H9 (cell line): ENCODE data around the gene RUNDC1. TPM values are rescaled to one million over a fixed set of nuclear protein-coding genes. Genes with fewer than 3 reads are reported as not detected.

Source experiments
- DNase-seq: peaks from one replicate; pipeline ENCODE4 v3.0.0-alpha.2; 2017
- H2AFZ ChIP-seq: one replicate; pipeline ENCODE4 v1.6.1; 2013; ENCODE audit warnings: mild to moderate bottlenecking, low read length, control low read depth, moderate library complexity
- H2AK5ac ChIP-seq: 2 replicates; pipeline ENCODE4 v1.6.1; 2013; ENCODE audit warnings: low read length, control low read depth, mixed read lengths; ENCODE audit not compliant: insufficient read length
- H2BK120ac ChIP-seq: one replicate; pipeline ENCODE4 v1.6.1; 2013; ENCODE audit warnings: low read depth, mild to moderate bottlenecking, low read length, control low read depth, inconsistent platforms; ENCODE audit not compliant: poor library complexity, severe bottlenecking
- H2BK12ac ChIP-seq: 2 replicates; pipeline ENCODE4 v1.6.1; 2013; ENCODE audit warnings: low read length, control low read depth, mixed read lengths, low read depth; ENCODE audit not compliant: insufficient read length
- H2BK15ac ChIP-seq: 2 replicates; pipeline ENCODE4 v1.6.1; 2013; ENCODE audit warnings: low read depth, low read length, control low read depth
- H2BK20ac ChIP-seq: one replicate; pipeline ENCODE4 v1.6.1; 2013; ENCODE audit warnings: low read depth, mild to moderate bottlenecking, low read length, control low read depth, inconsistent platforms; ENCODE audit not compliant: poor library complexity, severe bottlenecking
- H2BK5ac ChIP-seq: 2 replicates; pipeline ENCODE4 v1.6.1; 2013; ENCODE audit warnings: low read length, control low read depth, mixed read lengths; ENCODE audit not compliant: insufficient read length
- H3K14ac ChIP-seq: 2 replicates; pipeline ENCODE4 v1.6.1; 2013; ENCODE audit warnings: low read length, control low read depth; ENCODE audit not compliant: insufficient read depth
- H3K18ac ChIP-seq: 2 replicates; pipeline ENCODE4 v1.6.1; 2013; ENCODE audit warnings: low read depth, mild to moderate bottlenecking, mixed read lengths, low read length, control low read depth; ENCODE audit not compliant: insufficient read length
- H3K23ac ChIP-seq: 2 replicates; pipeline ENCODE4 v1.6.1; 2013; ENCODE audit warnings: low read length, control low read depth, mixed read lengths, low read depth; ENCODE audit not compliant: insufficient read length
- H3K23me2 ChIP-seq: 2 replicates; pipeline ENCODE4 v1.6.1; 2013; ENCODE audit warnings: low read depth, mild to moderate bottlenecking, mixed read lengths, low read length, control low read depth; ENCODE audit not compliant: insufficient read length, poor library complexity, severe bottlenecking
- H3K27ac ChIP-seq: 2 replicates; pipeline ENCODE4 v1.5.1; 2013; ENCODE audit warnings: low read length, control low read depth, mixed read lengths, low read depth; ENCODE audit not compliant: insufficient read length
- H3K27me3 ChIP-seq: 2 replicates; pipeline ENCODE4 v1.6.1; 2013; ENCODE audit warnings: low read length, control low read depth, inconsistent platforms; ENCODE audit not compliant: insufficient read depth
- H3K4ac ChIP-seq: 2 replicates; pipeline ENCODE4 v1.6.1; 2013; ENCODE audit warnings: low read depth, mild to moderate bottlenecking, control low read depth, inconsistent platforms, low read length, moderate library complexity
- H3K4me1 ChIP-seq: 2 replicates; pipeline ENCODE4 v1.6.1; 2013; ENCODE audit warnings: low read length, control low read depth, inconsistent platforms; ENCODE audit not compliant: insufficient read depth
- H3K4me2 ChIP-seq: 2 replicates; pipeline ENCODE4 v1.6.1; 2013; ENCODE audit warnings: low read length, control low read depth, mixed read lengths; ENCODE audit not compliant: insufficient read length, insufficient read depth
- H3K56ac ChIP-seq: 2 replicates; pipeline ENCODE4 v1.6.1; 2013; ENCODE audit warnings: low read depth, mild to moderate bottlenecking, mixed read lengths, low read length, control low read depth; ENCODE audit not compliant: insufficient read length
- H3K79me1 ChIP-seq: 2 replicates; pipeline ENCODE4 v1.6.1; 2013; ENCODE audit warnings: low read depth, mild to moderate bottlenecking, moderate library complexity, low read length, control low read depth, inconsistent platforms; ENCODE audit not compliant: insufficient read depth, poor library complexity, severe bottlenecking
- H3K79me2 ChIP-seq: 2 replicates; pipeline ENCODE4 v1.6.1; 2013; ENCODE audit warnings: low read length, control low read depth, inconsistent platforms; ENCODE audit not compliant: insufficient read depth
- H3K9ac ChIP-seq: 2 replicates; pipeline ENCODE4 v1.6.1; 2013; ENCODE audit warnings: low read length, control low read depth, mixed read lengths; ENCODE audit not compliant: insufficient read length; ENCODE audit errors: extremely low read depth
- H3K9me3 ChIP-seq: one replicate; pipeline ENCODE4 v1.6.1; 2013; ENCODE audit warnings: low read depth, low read length, inconsistent platforms; ENCODE audit not compliant: control insufficient read depth
- H3T11ph ChIP-seq: one replicate; pipeline ENCODE4 v1.6.1; 2013; ENCODE audit warnings: mild to moderate bottlenecking, low read length, control low read depth, inconsistent platforms
- H4K20me1 ChIP-seq: one replicate; pipeline ENCODE4 v1.6.1; 2013; ENCODE audit not compliant: control insufficient read depth, insufficient read length, insufficient read depth
- H4K5ac ChIP-seq: 2 replicates; pipeline ENCODE4 v1.6.1; 2013; ENCODE audit warnings: low read depth, mild to moderate bottlenecking, mixed read lengths, low read length, control low read depth; ENCODE audit not compliant: insufficient read length
- H4K8ac ChIP-seq: replicated peaks from 2 replicates; pipeline ENCODE4 v1.6.1; 2013; ENCODE audit warnings: low read length, control low read depth, mixed read lengths, low read depth; ENCODE audit not compliant: insufficient read length
- H4K91ac ChIP-seq: 2 replicates; pipeline ENCODE4 v1.6.1; 2013; ENCODE audit warnings: low read depth, mild to moderate bottlenecking, moderate library complexity, mixed read lengths, low read length, control low read depth; ENCODE audit not compliant: insufficient read length
- H3K27ac Mint-ChIP-seq, 3 experiments: 2 replicates in 2 of 3; 3 replicates in 1 of 3; pipeline ENCODE4 v1.8.0; 2020 to 2021; ENCODE audit warnings: mixed read lengths in 3 of 3, mild to moderate bottlenecking in 1 of 3, moderate library complexity in 1 of 3
- H3K27me3 Mint-ChIP-seq: 2 replicates; pipeline ENCODE4 v1.8.0; 2021; ENCODE audit warnings: low read depth, mild to moderate bottlenecking, moderate library complexity, mixed read lengths
- H3K36me3 Mint-ChIP-seq, 3 experiments: 2 replicates in 2 of 3; 3 replicates in 1 of 3; pipeline ENCODE4 v1.8.0; 2020 to 2021; ENCODE audit warnings: low read depth in 3 of 3, mixed read lengths in 3 of 3; ENCODE audit not compliant: insufficient read depth in 1 of 3
- H3K4me1 Mint-ChIP-seq, 2 experiments: 2 replicates each; pipeline ENCODE4 v1.8.0; 2020; ENCODE audit warnings: mixed read lengths in 2 of 2
- H3K4me3 Mint-ChIP-seq, 2 experiments: 2 replicates in 1 of 2; 3 replicates in 1 of 2; pipeline ENCODE4 v1.8.0; 2020 to 2021; ENCODE audit warnings: mild to moderate bottlenecking in 2 of 2, mixed read lengths in 2 of 2, moderate library complexity in 1 of 2
- H3K9me3 Mint-ChIP-seq, 2 experiments: 2 replicates in 1 of 2; 3 replicates in 1 of 2; pipeline ENCODE4 v1.8.0; 2020; ENCODE audit warnings: mild to moderate bottlenecking in 2 of 2, mixed read lengths in 2 of 2, moderate library complexity in 1 of 2
- WGBS: extraction: QIAGEN DNeasy Blood & Tissue Kit; methylation state at CpG from one replicate; pipeline ENCODE4 v1.1.7; 2013; ENCODE audit warnings: missing lambda C conversion rate, low lambda C conversion rate, mixed read lengths; ENCODE audit not compliant: insufficient read length; ENCODE audit errors: extremely low coverage; 5-methylcytosine and 5-hydroxymethylcytosine counted together
- total RNA-seq: library from RNA; stranded (reverse); gene quantifications from 2 replicates; pipeline ENCODE4 v1.2.1, GENCODE V29; 2021
- TF ChIP-seq, protein P1 (sequence below): fragments of 200-600 bp; sonication (generic); conservative IDR thresholded peaks from 3 replicates; pipeline ENCODE4 v1.8.0; 2021; ENCODE audit warnings: antibody characterized with exemption, mild to moderate bottlenecking

Gene RUNDC1
- total RNA-seq, 1 experiment from 2014 or later = 18.8 TPM

DNA sequence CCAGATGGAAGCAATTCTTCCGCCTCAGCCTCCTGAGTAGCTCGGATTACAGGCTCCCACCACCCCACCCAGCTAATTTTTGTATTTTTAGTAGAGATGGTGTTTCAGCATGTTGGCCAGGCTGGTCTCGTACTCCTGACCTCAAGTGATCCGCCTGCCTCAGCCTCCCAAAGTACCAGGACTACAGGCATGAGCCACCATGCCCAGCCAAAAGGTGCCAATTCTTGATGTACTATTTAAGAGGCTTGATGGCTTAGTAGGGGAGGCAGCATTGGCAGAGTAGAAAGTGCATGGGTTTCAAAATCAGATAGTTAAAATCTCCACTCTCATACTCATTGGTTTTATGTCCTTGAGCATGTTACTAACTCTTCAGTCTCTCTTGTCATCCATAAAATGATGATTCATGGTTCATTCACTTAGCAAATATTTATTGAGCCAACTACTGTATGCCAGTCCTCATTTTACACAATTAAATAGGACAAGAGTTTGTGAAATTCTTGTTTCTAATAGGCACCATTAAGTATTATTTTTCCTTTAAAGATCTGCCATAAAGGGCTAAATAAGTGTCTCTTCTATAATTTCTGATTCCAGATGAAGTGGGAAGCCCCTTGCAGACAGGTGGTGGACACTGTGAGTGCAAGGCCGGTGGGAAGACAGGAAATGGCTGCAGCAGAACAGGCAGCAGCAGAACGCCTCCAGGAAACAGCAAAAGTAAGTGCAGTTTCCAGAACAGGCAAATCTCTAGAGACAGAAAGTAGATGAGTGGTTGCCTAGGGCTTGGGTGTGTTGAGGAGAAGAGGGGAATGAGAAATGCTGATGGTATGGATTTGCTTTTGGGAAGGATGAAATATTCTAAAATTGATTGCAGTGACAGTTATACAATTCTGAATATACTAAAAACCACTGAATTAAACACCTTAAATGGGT lies 9.6 kb downstream of the RUNDC1 start:
- Histone ChIP-seq H3K79me2 (no peaks in the 10 kb centered on the region), H2BK12ac (no peak overlapping the region), H2AK5ac (no peak overlapping the region), H3K4me1 (no peaks in the 10 kb centered on the region), H3K18ac (no peak overlapping the region), H4K91ac (no peak overlapping the region), H3K27ac (no peak overlapping the region), H2BK20ac (no peak overlapping the region), H2BK5ac (no peak overlapping the region), H2AFZ (no peak overlapping the region), H3T11ph (no peak overlapping the region), H3K4me2 (no peak overlapping the region), H2BK15ac (no peak overlapping the region), H4K20me1 (peaks cover 2% of the 10 kb centered on the region), H3K9me3 (no peaks in the 10 kb centered on the region), H3K23ac (no peak overlapping the region), H2BK120ac (no peak overlapping the region), H4K8ac (no peak overlapping the region), H3K4ac (no peak overlapping the region), H4K5ac (no peak overlapping the region), H3K79me1 (no peaks in the 10 kb centered on the region), H3K23me2 (no peaks in the 10 kb centered on the region), H3K14ac (no peak overlapping the region), H3K9ac (no peak overlapping the region), H3K56ac (no peak overlapping the region), H3K27me3 (no peaks in the 10 kb centered on the region)
- Mint-ChIP-seq H3K27me3 (no peaks in the 10 kb centered on the region), H3K27ac (peak overlapping the region in 1 of 3 experiments; percentile 22; a peak in 1 of 7 replicates), H3K4me3 (no peak overlapping the region; a peak in 1 of 5 replicates), H3K9me3 (no peaks in the 10 kb centered on the region), H3K36me3 (peaks cover 33 to 77% (median 74%) of the 10 kb centered on the region in 3 experiments; a peak in 6 of 7 replicates), H3K4me1 (no peaks in the 10 kb centered on the region)
- WGBS = no CpG with 5 or more reads among the region's 6 CpGs
- TF ChIP-seq, protein P1, sequence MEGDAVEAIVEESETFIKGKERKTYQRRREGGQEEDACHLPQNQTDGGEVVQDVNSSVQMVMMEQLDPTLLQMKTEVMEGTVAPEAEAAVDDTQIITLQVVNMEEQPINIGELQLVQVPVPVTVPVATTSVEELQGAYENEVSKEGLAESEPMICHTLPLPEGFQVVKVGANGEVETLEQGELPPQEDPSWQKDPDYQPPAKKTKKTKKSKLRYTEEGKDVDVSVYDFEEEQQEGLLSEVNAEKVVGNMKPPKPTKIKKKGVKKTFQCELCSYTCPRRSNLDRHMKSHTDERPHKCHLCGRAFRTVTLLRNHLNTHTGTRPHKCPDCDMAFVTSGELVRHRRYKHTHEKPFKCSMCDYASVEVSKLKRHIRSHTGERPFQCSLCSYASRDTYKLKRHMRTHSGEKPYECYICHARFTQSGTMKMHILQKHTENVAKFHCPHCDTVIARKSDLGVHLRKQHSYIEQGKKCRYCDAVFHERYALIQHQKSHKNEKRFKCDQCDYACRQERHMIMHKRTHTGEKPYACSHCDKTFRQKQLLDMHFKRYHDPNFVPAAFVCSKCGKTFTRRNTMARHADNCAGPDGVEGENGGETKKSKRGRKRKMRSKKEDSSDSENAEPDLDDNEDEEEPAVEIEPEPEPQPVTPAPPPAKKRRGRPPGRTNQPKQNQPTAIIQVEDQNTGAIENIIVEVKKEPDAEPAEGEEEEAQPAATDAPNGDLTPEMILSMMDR = no peak
- DNase-seq = no peak
